Globus pallidus (tissue), 1 donor: ENCODE data around the gene PTGES3.
"Not testable (repeated sequence)": the region's sequence is repeated elsewhere in the genome, so short reads cannot be mapped to it uniquely, and the experiment has no call there.

Experiments
- DNase-seq: peaks from one replicate; pipeline ENCODE4 v3.0.0-alpha.2; 2015; ENCODE audit warnings: low spot score

PTGES3 gene

DNA sequence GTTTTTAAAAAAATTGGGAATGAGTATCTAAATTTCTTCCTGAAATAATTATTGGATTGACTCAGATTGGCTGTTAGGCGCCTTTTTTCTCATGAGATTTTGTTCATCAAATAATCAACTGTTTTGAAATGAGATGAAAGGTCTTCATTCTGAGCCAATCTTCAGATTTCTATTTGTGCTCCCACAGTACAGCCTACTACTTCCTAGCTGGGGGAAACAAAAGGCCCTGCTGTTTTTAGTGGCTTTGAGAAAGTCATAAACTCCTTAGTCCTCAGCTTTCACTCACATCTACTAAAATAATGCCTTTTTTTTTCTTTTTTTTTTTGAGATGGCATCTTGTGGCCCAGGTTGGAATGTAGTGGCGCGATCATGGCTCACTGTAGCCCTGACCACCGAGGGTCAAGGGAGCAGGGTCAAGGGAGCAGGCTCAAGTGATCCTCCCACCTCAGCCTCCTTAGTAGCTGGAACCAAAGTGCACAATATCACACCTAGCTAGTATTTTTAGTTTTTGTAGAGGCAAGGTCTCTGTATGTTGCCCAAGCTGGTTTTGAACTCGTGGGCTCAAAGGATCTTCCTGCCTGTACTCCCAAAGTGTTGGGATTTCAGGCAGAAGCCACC lies 21.8 kb upstream of the PTGES3 start:
- DNase-seq, result no peak

DNA sequence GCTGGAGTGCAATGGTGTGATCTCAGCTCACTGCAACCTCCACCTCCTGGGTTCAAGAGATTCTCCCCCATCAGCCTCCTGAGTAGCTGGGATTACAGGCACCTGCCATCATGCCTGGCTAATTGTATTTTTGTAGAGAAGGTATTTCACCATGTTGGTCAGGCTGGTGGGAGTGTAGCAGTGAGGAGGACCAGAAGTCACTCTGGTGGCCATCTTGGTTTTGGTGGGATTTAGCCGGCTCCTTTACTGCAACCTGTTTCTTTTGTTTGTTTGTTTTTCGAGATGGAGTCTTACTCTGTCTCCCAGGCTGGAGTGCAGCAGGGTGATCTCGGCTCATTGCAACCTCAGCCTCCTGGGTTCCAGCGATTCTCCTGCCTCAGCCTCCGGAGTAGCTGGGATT lies 16.4 kb upstream of the PTGES3 start:
- DNase-seq, result not testable (repeated sequence)

DNA sequence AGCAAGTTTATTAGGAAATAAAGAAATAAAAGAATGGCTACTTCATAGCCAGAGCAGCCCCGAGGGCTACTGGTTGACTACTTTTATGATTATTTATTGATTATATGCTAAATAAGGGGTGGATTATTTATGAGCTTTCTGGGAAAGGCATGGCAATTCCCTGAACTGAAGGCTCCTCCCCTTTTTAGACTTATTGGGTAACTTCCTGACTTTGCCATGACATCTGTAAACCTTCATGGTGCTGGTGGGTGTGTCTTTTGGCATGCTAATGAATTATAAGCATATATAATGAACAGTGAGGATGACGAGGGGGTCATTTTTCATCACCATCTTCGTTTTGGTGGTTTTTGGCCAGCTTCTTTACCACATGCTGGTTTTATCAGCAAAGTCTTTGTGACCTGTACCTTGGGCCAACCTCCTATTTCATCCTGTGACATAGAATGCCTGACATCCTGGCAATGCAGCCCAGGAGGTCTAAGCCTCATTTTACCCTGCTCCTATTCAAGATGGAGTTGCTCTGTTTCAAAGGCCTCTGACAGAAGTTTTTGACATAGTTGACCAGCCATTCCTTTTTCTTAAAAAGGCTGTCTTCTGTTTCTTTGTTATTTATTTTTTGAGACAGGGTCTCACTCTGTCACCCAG lies 11.1 kb upstream of the PTGES3 start:
- no peak for DNase-seq

DNA sequence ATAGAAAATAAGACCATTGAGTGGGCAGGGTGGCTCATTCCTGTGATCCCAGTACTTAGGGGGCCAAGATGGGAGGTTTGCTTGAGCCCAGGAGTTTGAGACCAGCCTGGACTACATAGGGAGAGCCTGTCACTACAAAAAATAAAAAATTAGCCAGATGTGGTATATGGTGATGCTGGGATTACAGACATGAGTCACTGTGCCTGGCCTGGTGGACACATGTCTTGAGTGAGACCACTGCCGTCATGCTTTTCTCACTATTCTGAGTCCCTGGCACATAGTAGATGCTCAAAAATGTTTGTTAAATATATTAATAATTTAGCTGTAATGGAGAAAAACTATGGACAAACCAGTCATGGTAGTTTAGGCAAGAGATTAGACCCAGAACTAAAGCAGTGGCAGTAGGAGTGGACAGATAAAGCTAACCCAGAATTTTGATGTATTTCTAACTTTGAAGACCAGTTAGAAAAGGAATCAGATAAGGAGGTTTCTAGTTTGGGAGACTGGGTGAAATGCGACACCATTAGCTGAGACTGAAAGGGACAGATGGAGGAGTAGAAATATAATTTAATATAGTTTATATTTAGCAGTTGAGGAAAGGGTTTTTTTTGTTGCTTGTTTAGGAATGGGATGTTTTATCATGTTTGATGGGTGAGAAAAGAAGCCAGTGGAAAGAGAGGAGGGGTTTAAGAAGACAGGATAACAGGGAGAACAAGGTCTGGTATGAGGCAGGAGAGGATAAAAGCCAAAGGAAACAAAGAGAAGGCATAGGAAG lies 7.4 kb upstream of the PTGES3 start:
- DNase-seq, result no peak

DNA sequence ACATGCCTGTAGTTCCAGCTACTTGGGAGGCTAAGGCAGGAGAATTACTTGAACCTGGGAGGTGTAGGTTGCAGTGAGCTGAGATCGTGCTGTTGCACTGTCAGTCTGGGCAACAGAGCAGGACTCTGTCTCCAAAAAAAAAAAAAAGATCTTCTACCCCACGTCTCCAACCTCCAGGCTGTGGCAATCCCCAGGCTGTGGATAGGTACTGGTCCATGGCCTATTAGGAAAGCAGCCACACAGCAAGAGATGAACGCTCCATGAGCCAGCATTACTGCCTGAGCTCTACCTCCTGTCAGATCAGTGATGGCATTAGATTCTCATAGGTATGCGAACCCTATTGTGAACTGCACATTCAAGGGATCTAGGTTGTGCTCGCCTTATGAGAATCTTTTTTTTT lies 6.1 kb upstream of the PTGES3 start:
- no peak for DNase-seq

DNA sequence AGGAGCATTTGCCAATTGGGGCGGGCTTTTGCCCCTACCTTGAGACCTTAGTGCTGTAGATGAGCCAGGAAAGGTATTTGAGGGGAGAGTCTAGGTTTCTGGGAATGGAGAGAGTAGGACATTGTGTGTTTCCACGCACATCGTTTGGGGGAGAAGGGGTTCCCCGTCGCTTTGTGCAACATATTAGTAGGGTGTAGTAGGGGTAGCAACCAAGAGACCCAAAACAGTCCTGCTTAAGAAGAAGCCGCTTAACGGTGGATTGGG lies 694 bp upstream of the PTGES3 start:
- no peak for DNase-seq

DNA sequence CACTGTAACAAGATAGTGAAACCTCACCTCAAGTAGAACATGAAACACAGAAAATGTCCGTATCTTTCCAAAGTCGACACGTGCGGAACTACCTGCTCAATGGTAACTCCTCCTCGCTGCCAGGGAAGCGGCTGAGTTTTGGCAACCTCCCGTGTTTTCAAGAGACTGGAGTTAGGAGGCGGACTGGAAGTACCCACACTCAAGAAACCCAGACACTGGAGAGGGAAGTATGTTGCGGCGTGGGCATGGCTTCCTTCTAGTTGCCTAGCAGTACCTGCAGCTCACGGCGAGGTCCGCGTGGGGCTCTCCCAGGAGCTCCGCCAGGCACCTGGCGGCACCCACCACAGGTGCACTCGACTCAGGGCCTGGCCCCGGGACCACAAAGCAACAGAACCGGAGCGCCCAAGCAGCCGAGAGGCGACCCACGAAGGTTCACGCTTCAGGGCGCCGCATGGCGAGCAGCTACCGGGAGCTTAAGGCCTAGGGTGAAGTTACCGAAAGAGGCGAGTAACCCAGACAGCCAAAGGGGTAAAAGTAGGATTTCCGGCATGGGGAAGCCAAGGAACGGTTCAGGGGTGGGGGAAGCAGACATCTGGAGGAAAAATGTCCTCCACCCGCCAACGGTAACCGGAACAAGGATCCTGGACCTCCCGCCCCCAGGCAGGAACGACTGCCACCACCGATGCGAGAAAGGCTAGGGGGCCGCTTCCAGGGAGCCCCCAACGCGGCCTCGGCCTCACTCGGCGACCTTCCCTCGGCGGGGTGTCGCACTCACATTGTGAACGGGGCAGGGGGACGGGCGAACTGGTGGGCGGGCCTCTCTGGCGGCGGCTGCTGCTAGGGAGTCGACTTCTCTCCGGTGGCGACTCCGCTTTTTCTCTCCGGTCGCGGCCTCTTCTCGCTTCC lies 608 bp downstream of the PTGES3 start:
- peak; percentile 53 for DNase-seq

DNA sequence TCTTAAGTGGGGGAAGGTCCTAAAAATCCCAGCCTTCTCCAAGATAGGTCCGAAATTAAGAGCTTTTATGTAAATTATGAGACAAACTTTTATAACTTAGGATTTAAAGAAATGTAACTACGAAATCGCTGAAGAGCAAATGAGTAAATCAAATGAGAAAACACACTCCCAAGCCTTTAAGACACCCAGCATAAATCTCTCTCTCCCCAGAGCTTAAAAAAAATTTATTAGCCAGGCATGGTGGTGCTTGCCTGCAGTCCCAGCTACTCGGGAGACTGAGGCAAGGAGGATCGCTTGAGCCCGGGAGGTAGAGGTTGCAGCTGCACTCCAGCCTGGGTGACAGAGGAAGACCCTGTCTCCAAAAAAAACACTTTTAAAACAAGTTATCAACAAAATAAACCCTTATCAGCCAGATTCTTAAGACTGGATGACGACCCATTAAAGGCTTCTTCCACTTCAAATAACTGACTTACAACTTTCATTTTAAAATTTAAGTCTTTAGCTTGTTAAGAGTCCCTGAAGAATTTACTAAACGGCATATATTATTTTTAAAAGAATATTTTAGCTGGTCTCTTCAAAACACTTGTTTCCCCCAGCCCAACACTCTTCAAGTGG lies 3.2 kb downstream of the PTGES3 start:
- DNase-seq, result no peak

DNA sequence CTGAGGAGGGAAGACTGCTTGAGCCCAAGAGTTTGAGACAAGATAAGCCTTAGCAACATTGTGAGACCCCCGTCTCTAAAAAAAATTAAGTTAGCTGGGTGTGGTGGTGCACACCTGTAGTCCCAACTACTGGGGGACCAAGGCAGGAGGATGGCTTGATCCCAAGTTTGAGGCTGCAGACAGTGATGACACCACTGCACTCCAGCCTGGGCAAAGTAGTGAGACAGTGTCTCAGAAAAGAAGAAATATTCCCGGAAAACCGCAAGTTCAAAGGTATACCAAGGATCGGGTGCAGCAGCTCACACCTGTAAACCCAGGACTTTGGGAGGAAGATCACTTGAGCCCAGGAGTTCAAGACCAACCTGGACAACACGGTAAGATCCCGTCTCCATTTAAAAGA lies 5.8 kb downstream of the PTGES3 start:
- DNase-seq, result no peak

DNA sequence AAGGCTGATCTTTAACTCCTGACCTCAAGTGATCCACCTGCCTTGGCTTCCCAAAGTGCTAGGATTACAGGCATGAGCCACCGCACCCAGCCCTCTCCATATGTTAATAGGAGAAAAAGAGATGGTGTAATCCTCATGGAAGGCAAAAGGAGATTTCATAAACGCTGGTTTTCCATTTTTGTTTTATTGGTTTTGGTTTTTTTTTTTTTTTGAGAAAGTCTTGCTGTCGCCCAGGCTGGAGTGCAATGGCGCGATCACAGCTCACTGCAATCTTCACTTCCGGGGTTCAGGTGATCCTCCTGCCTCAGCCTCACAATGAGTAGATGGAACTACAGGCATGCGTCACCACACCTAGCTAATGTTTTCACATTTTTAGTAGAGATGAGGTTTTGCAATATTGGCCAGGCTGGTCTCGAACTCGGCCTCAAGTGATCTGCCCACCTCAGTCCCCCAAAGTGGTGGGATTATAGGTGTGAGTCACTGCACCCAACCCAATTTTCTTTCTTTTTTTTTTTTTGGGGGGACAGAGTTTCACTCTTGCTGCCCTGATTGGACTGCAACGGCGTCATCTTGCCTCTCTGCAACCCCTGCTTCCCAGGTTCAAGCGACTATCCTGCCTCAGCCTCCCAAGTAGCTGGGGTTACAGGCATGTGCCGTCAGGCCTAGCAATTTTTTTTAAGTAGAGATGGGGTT lies 8.1 kb downstream of the PTGES3 start:
- DNase-seq, result no peak

DNA sequence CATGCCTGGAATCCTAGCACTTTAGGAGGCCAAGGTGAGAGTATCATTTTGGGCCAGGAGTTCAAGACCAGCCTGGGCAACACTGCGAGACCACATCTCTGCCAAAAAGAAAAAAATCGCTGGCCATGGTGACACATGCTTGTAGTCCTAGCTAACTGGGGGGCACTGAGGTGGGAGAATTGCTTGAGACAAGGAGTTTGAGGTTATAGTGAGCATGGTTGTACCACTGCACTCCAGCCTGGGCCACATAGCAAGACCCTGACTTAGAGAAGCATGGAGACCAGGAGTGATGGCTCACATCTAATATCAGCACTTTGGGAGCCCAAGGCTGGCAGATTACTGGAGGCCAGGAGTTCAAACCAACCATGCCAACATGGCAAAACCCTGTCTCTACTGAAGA lies 9.2 kb downstream of the PTGES3 start:
- DNase-seq, result no peak

DNA sequence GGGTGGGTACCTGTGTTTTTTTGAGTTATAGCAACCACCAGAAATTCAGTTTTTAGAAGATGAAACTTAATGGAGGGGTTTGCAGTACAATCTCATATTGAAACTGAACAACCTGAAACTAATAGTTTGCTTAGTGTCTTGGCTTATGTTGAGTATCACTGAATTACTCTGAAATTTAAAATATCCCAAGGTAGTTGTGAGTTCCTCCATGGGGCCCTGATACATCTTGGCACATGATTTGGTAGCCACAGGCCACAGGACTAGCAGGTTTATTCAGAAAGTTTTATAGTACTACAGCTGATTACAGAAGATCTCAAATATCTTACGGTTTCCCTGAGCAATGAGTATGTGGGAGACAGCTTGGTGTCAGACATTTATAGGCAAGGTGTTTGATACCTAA lies 10.4 kb downstream of the PTGES3 start:
- DNase-seq, result no peak

DNA sequence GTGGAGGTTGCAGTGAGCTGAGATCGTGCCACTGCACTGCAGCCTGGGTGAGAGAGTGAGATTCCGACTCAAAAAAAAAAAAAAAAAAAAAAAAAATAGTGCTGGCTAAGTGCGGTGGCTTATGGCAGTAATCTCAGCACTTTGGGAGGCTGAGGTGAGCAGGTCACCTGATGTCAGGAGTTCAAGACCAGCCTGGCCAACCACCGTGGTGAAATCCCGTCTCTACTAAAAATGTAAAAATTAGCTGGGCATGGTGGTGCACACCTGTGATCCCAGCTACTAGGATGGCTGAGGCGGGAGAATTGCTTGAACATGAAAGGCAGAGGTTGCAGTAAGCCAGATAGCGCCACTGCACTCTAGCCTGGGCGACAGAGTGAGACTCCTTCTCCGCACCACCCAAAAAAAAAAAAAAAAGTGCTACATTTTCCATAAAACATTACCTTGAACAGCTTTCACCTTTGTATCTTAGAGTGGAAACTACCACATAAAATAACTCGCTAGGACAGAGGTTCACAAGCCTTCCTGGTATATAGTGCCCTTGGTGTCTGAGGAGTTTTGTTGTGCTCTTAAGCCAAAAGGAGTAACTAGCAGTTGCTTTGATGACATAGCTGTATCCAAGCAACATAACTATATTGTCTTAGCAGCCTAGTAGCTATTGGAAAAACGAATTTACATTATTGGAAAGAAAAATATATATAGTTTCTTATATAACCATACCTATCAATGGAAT lies 11.1 kb downstream of the PTGES3 start:
- DNase-seq, result no peak

DNA sequence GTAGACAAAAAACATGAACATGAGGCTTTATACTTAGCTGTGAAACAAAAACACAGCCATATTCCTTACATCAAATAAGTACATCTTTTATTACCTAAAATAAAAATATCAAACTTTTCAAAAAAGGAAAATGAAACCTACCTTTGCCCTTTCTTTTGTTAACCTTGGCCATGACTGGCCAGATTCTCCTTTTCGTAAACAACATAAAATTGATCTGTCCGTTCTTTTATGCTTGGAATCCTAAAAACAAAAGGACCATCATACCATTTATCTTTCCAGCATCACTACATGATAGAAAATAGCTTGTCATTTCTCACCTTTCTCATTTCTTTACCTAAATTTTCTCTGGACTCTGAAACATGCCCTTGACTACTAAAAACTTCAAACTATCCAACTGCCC lies 16.5 kb downstream of the PTGES3 start:
- DNase-seq, result no peak

DNA sequence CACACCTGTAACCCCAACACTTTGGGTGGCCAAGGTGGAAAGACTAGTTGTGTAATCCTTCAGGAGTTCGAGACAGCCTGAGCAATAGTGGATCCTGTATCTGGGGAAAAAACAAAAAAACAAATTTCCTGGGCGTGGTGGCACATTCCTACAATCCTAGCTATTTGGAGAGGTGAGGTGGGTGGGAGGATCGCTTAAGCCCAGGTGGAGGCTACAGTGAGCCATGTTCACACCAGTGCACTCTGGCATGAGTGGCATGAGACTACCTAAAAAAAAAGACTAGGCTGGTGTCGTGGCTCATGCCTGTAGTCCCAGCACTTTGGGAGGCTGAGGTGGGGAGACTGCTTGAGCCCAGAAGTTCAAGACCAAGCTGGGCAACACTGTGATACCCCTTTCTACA lies 17.2 kb downstream of the PTGES3 start:
- DNase-seq, result no peak

DNA sequence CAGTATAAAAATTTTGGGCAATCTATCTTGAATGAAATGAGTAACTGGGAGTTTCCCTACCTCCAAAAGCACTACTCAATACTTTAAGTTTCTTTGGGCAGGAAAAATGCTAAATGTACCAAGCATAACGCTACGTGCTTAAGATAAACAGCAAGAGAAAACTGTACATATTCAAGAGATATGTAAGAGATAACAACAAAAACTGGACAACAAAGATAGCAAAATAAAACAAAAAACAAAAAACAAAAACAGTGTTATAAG lies 20.0 kb downstream of the PTGES3 start:
- no peak for DNase-seq

DNA sequence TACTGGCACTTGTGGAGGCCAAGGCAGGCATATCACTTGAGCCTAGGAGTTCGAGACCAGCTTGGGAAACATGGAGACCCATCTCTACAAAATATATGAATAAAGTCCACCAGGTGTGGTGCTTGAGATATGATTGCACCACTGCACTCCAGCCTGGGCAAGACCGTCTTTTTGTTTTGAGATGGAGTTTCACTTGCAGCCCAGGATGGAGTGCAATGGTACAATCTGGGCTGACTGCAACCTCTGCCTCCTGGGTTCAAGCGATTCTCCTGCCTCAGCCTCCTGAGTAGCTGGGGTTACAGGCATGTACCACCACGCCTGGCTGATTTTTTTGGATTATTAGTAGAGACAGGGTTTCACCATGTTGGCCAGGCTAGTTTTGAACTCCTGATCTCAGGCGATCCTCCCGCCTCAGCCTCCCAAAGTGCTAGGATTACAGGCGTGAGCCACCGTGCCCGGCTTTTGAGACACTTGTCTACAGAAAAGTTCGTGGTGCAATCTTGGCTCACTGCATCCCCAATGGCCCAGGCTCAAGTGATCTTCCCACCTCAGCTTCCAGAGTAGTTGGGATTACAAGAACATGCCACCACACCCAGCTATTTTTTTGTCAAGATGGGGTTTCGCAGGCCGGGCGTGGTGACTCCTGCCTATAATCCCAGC lies 26.0 kb downstream of the PTGES3 start:
- no peak for DNase-seq

DNA sequence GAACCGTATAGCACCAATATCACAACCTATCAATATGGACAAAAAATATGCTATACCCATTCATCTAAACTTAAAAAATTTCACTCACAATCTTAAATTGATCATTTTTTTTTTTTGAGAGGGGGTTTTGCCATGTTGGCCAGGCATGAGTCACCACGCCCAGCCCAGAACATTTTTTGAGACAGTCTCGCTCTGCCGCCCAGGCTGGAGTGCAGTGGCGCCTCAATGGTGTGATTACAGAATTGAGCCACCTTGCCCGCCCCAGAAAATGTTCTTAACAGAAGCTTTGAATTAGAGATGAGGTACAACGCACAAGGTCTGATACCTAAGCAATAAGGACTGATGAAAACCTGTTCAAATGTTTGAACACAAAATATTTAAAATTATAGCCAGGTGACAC lies 26.5 kb downstream of the PTGES3 start:
- no peak for DNase-seq

DNA sequence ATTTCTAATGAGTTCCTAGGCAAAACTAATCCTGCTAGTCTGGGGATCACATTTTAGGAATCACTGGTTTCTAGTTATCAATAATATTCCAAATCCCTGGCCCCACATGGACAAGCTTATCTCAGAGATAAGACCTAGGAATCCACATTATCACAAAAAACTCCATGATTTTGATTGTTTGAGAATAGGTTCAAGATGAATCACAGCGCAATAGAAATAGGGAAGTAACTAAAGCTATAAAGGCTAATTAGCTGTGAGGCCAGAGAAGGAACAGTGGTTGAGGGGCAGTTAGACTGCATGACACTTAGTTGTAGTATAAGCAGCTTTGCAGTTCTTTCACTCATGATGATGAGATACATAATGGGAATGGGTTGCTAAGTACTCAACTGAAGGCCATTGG lies 29.2 kb downstream of the PTGES3 start:
- no peak for DNase-seq
